ENCODE data around the gene LRRC42. TPM values are rescaled to one million over a fixed set of nuclear protein-coding genes. Genes with fewer than 3 reads are reported as not detected.

The LRRC42 gene
- total and polyA plus RNA-seq, 8 donors: 5.2 to 20.5 (median 6.7) TPM

DNA sequence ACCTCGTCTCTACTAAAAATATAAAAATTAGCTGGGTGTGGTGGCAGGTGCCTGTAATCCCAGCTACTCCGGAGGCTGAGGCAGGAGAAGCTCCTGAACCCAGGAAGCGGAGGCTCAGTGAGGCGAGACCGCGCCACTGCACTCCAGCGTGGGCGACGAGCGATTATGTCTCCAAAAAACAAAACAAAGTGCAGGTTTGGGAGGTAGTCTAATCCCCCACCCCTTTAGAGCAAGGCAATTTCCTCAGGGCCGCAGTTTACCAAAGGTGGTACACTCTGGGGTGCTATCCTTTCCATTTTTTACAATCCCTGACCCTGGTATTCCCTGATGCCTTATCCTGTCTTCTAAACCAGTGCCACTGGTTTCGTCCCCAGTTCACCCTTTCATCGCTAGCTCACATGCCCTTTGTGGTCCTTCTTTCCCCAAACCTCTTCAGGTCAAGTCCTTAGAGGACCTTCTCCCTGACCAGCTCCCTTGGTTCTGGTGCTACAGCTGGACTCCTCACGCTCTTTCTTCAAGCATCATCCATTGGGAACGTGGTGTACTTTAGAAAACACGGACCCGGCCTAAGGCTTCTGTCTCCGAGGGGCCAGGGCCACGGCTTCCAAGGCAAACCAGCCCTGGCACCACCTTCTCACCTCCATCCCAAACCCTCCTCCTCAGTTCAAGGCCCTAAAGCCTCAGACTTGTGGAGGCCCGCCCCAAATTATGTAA, 1.5 kb upstream of the LRRC42 start:
- TF ChIP-seq, protein P1, sequence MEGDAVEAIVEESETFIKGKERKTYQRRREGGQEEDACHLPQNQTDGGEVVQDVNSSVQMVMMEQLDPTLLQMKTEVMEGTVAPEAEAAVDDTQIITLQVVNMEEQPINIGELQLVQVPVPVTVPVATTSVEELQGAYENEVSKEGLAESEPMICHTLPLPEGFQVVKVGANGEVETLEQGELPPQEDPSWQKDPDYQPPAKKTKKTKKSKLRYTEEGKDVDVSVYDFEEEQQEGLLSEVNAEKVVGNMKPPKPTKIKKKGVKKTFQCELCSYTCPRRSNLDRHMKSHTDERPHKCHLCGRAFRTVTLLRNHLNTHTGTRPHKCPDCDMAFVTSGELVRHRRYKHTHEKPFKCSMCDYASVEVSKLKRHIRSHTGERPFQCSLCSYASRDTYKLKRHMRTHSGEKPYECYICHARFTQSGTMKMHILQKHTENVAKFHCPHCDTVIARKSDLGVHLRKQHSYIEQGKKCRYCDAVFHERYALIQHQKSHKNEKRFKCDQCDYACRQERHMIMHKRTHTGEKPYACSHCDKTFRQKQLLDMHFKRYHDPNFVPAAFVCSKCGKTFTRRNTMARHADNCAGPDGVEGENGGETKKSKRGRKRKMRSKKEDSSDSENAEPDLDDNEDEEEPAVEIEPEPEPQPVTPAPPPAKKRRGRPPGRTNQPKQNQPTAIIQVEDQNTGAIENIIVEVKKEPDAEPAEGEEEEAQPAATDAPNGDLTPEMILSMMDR (IDR thresholded peaks at IDR 0.05): no peak
- peak overlapping the region; percentile 71 to 83 (median 76) for H3K4me3 ChIP-seq
- FAIRE-seq (no peak), DNase-seq (peak in 2 of 6 donors; percentile 17 to 29), ATAC-seq (no peak)
- no peaks in the 10 kb centered on the region for H3K27me3 ChIP-seq
- intact Hi-C loops (cut with DNase I): loop anchor here in 1 of 3 donors (5.0 kb wide), 2 partner anchors 57 to 77 kb away; partner anchors contain the start of gene YIPF1
- H3K36me3 ChIP-seq: no peaks in the 10 kb centered on the region
- no peaks in the 10 kb centered on the region for H3K9me3 ChIP-seq
- 57 to 62% methylated on average over 20 of the region's 20 CpGs for WGBS, 2 donors
- peak overlapping the region; percentile 71 to 88 (median 79) for H3K27ac ChIP-seq
- H3K4me1 ChIP-seq: peaks cover 0 to 18% (median 6%) of the 10 kb centered on the region in 3 donors

DNA sequence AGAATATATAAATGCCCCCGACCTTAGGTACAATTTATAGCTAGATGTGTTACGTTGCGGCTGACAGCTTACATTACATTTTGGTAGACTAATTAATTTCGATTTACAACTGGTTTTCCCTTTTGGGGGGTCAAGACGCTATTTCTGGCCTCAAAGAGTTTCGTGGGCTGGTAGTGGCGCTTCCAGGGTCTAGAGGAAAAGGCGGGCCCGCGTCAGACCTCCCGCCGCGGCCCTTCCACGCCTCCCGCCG, 1.0 kb upstream of the LRRC42 start:
- TF ChIP-seq, protein P1 (IDR thresholded peaks at IDR 0.05): no peak
- Histone ChIP-seq H3K9me3 (no peaks in the 10 kb centered on the region), H3K4me3 (peak overlapping the region; percentile 71 to 83 (median 76)), H3K27ac (peak overlapping the region; percentile 71 to 88 (median 79)), H3K36me3 (no peaks in the 10 kb centered on the region), H3K27me3 (no peaks in the 10 kb centered on the region), H3K4me1 (peaks cover 0 to 18% (median 6%) of the 10 kb centered on the region in 3 donors)
- FAIRE-seq (no peak), DNase-seq (no peak), ATAC-seq (no peak)
- 0% methylated on average over 16 of the region's 16 CpGs for WGBS, 2 donors
- intact Hi-C loops (cut with DNase I): loop anchor here in 1 of 3 donors (5.0 kb wide), 2 partner anchors 58 to 78 kb away; partner anchors contain the start of gene YIPF1

DNA sequence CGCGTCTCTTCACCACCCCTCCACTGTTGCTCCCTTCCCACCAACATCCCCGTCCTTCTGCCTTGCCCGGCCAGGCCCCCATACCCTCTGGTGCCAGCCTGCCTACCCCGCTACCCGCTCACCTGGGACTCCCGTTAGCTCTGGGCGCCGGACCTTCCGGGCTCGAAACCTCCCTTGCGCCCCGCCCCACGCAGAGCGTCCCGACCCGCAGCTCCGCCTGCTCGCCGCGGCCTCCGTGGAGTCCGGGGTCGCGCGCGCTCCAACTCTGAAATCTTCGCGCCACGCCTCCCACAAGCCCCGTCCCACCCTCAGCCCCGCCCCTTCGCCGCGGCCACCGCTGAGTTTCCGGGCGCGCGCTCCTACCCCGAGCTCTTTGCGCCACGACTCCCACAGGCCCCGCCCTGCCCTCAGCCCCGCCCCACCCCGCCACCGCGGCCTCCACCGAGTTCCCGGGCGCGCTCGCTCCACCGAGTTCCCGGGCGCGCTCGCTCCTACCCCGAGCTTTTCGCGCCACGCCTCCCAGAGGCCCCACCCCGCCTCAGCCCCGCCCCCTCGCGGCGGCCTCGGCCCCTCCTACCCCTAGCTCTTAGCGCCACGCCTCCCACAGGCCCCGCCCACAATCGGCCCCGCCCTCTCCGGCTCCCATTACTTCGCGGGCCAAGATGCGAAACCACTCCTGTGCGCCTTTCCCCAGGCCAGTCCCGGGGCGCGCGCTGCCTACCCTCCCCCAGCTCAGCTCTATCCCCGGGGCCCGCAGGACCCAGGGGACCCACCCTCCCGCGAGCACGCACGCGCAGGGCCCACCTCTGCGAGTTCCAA, 508 bp upstream of the LRRC42 start, which contains the start of gene IFT25:
Gene IFT25, minus strand, starts transcription at position 267 of the 819 bp plus-strand sequence. CDS start 5,617 bp downstream, outside the sequence.
- Histone ChIP-seq H3K36me3 (no peaks in the 10 kb centered on the region), H3K4me1 (peaks cover 0 to 18% (median 6%) of the 10 kb centered on the region in 3 donors), H3K9me3 (no peaks in the 10 kb centered on the region), H3K27me3 (no peaks in the 10 kb centered on the region), H3K4me3 (peak within 1 kb of the TSS; percentile 73 to 83 (median 78)), H3K27ac (peak within 1 kb of the TSS; percentile 71 to 88 (median 79))
- TF ChIP-seq, protein P1 (IDR thresholded peaks at IDR 0.05): no peak
- 0 to 1% methylated on average over 74 to 90 of the region's 90 CpGs for WGBS, 2 donors
- no peak for FAIRE-seq
- ATAC-seq: peak; percentile 87 to 95 (median 90)
- intact Hi-C loops (cut with DNase I): loop anchor here in 1 of 3 donors (5.0 kb wide), 2 partner anchors 58 to 78 kb away; partner anchors contain the start of gene YIPF1
- peak; percentile 96 to 100 (median 98) for DNase-seq

GRCh38 chr1:53947172-53947907, 1.2 kb downstream of the LRRC42 start:
- FAIRE-seq: no peak
- H3K27me3 ChIP-seq: no peaks in the 10 kb centered on the region
- no peak for DNase-seq
- H3K4me3 ChIP-seq: peak overlapping the region in 2 of 4 donors; percentile 80 to 83
- peaks cover 0 to 18% (median 6%) of the 10 kb centered on the region in 3 donors for H3K4me1 ChIP-seq
- no peak for ATAC-seq
- WGBS, 2 donors: 40 to 48% methylated on average over 6 of the region's 6 CpGs
- no peak overlapping the region for H3K27ac ChIP-seq
- intact Hi-C loops (cut with DNase I): loop anchor here in 1 of 3 donors (5.0 kb wide), 2 partner anchors 60 to 80 kb away; partner anchors contain the start of gene YIPF1
- peaks cover 0 to 3% (median 1%) of the 10 kb centered on the region in 3 donors for H3K36me3 ChIP-seq
- no peaks in the 10 kb centered on the region for H3K9me3 ChIP-seq
- TF ChIP-seq, protein P1 (IDR thresholded peaks at IDR 0.05): no peak

Measured in pancreas (tissue), 10 donors.